Suprapubic skin (tissue), 4 donors: ENCODE measurements around the gene KRT72.

Experiments
- EP300 ChIP-seq: sonication (generic); formaldehyde crosslinking; IDR thresholded peaks from one replicate; pipeline ENCODE4 v1.6.1; 2017; ENCODE audit warnings: antibody characterized with exemption
- POLR2A ChIP-seq, 2 donors: fragments of 450-650 bp; IDR thresholded peaks; one replicate each; pipeline ENCODE4 v1.6.1; 2017; ENCODE audit warnings: antibody characterized with exemption in 2 of 2, mild to moderate bottlenecking in 2 of 2, moderate library complexity in 2 of 2
- POLR2AphosphoS5 ChIP-seq, 3 donors: sonication (generic); formaldehyde crosslinking; IDR thresholded peaks; one replicate each; pipeline ENCODE4 v1.6.1; 2017; ENCODE audit warnings: antibody characterized with exemption in 3 of 3
- TF ChIP-seq, protein P1 (sequence below), 2 donors: fragments of 200-600 bp in 1 of 2; fragments of 450-650 bp in 1 of 2; sonication (generic) in 1 of 2; IDR thresholded peaks; one replicate each; pipeline ENCODE4 v1.5.1; 2016 to 2019; ENCODE audit warnings: antibody characterized with exemption in 2 of 2, mild to moderate bottlenecking in 1 of 2, moderate library complexity in 1 of 2

DNA sequence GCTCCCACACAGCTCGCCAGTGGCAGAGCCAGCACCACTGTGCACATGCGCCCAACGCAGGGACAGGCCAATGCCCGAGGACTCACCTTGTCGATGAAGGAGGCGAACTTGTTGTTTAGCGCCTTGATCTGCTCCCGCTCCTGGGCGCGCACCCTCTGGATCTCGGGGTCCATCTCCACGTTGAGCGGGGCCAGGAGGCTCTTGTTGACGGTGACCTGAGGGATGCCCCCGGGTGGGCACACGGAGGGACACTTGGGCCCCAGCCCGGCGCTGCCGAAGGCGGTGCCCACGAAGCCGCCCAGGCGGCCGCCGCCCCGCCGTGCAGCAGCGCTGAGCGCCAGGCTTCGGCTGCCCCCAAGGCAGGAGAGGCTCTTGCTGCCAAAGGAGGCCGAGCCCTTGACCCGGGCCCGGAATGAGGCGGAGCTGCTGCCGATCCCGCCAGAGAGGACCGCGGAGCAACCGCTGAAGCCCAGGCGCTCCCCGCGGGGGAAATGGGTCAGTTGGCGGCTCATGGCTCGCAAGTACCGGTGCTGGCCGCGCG is at the start of gene KRT72:
- TF ChIP-seq POLR2AphosphoS5 (IDR thresholded peaks at IDR 0.05) (no peak), POLR2A (IDR thresholded peaks at IDR 0.05) (no peak), EP300 (no peak)
- TF ChIP-seq, protein P1, sequence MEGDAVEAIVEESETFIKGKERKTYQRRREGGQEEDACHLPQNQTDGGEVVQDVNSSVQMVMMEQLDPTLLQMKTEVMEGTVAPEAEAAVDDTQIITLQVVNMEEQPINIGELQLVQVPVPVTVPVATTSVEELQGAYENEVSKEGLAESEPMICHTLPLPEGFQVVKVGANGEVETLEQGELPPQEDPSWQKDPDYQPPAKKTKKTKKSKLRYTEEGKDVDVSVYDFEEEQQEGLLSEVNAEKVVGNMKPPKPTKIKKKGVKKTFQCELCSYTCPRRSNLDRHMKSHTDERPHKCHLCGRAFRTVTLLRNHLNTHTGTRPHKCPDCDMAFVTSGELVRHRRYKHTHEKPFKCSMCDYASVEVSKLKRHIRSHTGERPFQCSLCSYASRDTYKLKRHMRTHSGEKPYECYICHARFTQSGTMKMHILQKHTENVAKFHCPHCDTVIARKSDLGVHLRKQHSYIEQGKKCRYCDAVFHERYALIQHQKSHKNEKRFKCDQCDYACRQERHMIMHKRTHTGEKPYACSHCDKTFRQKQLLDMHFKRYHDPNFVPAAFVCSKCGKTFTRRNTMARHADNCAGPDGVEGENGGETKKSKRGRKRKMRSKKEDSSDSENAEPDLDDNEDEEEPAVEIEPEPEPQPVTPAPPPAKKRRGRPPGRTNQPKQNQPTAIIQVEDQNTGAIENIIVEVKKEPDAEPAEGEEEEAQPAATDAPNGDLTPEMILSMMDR (IDR thresholded peaks at IDR 0.05), result no peak
